Ishikawa (cell line): Measurements from ENCODE around the gene SPTSSB.

Experiments used
- CEBPB ChIP-seq: IDR thresholded peaks from 2 replicates; pipeline ENCODE4 v1.6.1; 2012
- CREB1 ChIP-seq: IDR thresholded peaks from 2 replicates; pipeline ENCODE4 v1.6.1; 2012; ENCODE audit warnings: low read depth
- EGR1 ChIP-seq: IDR thresholded peaks from 2 replicates; pipeline ENCODE4 v1.6.1; 2012
- EP300 ChIP-seq: IDR thresholded peaks from 2 replicates; pipeline ENCODE4 v1.6.1; 2012; ENCODE audit warnings: borderline replicate concordance
- FOXM1 ChIP-seq: IDR thresholded peaks from 2 replicates; pipeline ENCODE4 v1.6.1; 2012; ENCODE audit warnings: low read depth, borderline replicate concordance
- MAX ChIP-seq: IDR thresholded peaks from 2 replicates; pipeline ENCODE4 v1.6.1; 2012
- NFIC ChIP-seq: IDR thresholded peaks from 2 replicates; pipeline ENCODE4 v1.6.1; 2012
- RAD21 ChIP-seq: IDR thresholded peaks from 2 replicates; pipeline ENCODE4 v1.6.1; 2012; ENCODE audit warnings: low read depth
- REST ChIP-seq: IDR thresholded peaks from 2 replicates; pipeline ENCODE4 v1.6.1; 2012; ENCODE audit warnings: low read depth, mild to moderate bottlenecking
- TAF1 ChIP-seq: IDR thresholded peaks from 2 replicates; pipeline ENCODE4 v1.6.1; 2012; ENCODE audit warnings: low read depth, mild to moderate bottlenecking
- TCF12 ChIP-seq: IDR thresholded peaks from 2 replicates; pipeline ENCODE4 v1.6.1; 2012; ENCODE audit warnings: low read depth
- TEAD4 ChIP-seq: IDR thresholded peaks from 2 replicates; pipeline ENCODE4 v1.6.1; 2012
- USF1 ChIP-seq: IDR thresholded peaks from 2 replicates; pipeline ENCODE4 v1.6.1; 2012
- YY1 ChIP-seq: IDR thresholded peaks from 2 replicates; pipeline ENCODE4 v1.6.1; 2012; ENCODE audit warnings: low read depth
- ZBTB7A ChIP-seq: IDR thresholded peaks from 2 replicates; pipeline ENCODE4 v1.6.1; 2012; ENCODE audit warnings: low read depth

The SPTSSB gene

GRCh38 chr3:161414907-161415306, 43.6 kb upstream of the SPTSSB start:
- no peak for TF ChIP-seq EGR1
- no peak for TF ChIP-seq USF1
- TF ChIP-seq TEAD4: no peak
- no peak for TF ChIP-seq NFIC
- TF ChIP-seq REST: no peak

GRCh38 chr3:161413855-161414210, 42.5 kb upstream of the SPTSSB start:
- TF ChIP-seq CEBPB (no peak), MAX (no peak), REST (no peak), CREB1 (no peak), TEAD4 (no peak), USF1 (no peak), YY1 (no peak), ZBTB7A (no peak), EP300 (no peak), TAF1 (no peak), FOXM1 (no peak), EGR1 (no peak), TCF12 (no peak), RAD21 (no peak), NFIC (no peak)

- no peak for TF ChIP-seq EGR1
- 0 out of 2 replicates have a peak, but pooled peaks have one; percentile 11 for TF ChIP-seq NFIC
- TF ChIP-seq REST: no peak
These were observed 42.0 kb upstream of the SPTSSB start for GRCh38 chr3:161413127-161413854.

GRCh38 chr3:161412123-161412522, 40.8 kb upstream of the SPTSSB start:
- TF ChIP-seq CEBPB: no peak
- TF ChIP-seq CREB1: no peak
- no peak for TF ChIP-seq ZBTB7A
- no peak for TF ChIP-seq TAF1

- TF ChIP-seq USF1: no peak
- TF ChIP-seq EP300: no peak
- no peak for TF ChIP-seq TEAD4
- TF ChIP-seq YY1: no peak
- TF ChIP-seq TCF12: no peak
- TF ChIP-seq CEBPB: no peak
These were observed 38.5 kb upstream of the SPTSSB start for GRCh38 chr3:161409858-161410257.
